HG03103 (cell line): ENCODE data around the gene BZW2.
A peak's percentile ranks its signal among the peaks of the same experiment; 100 is the strongest.

Experiments
- ATAC-seq: cut with Tn5 transposase; IDR thresholded peaks from one replicate; pipeline ENCODE4 v1.9.1; 2021; ENCODE audit warnings: low read depth; ENCODE audit not compliant: unreplicated experiment

Gene BZW2

GRCh38 chr7:16645593-16646471 is at the start of gene BZW2, which contains the start of gene ANKMY2:
BZW2 (plus strand) TSS chr7:16646181; CDS start chr7:16665444, 19,263 bp downstream.
ANKMY2 (minus strand) TSS chr7:16645754; CDS start chr7:16645573, 181 bp downstream.
- ATAC-seq, result peak; percentile 96

GRCh38 chr7:16598015-16598414 is 48.0 kb upstream of the BZW2 start:
- ATAC-seq, result no peak

- ATAC-seq, result no peak
Observed at GRCh38 chr7:16599860-16600259, 46.1 kb upstream of the BZW2 start.

- ATAC-seq, result no peak
Observed at GRCh38 chr7:16603633-16604032, 42.3 kb upstream of the BZW2 start.

GRCh38 chr7:16604054-16604453 is 41.9 kb upstream of the BZW2 start:
- no peak for ATAC-seq

- ATAC-seq, result no peak
Observed at GRCh38 chr7:16606704-16607103, 39.3 kb upstream of the BZW2 start.

- peak; percentile 78 for ATAC-seq
Observed at GRCh38 chr7:16609842-16610450, 36.0 kb upstream of the BZW2 start.

- no peak for ATAC-seq
Observed at GRCh38 chr7:16611711-16612110, 34.3 kb upstream of the BZW2 start.

- no peak for ATAC-seq
Observed at GRCh38 chr7:16615228-16615627, 30.8 kb upstream of the BZW2 start.

GRCh38 chr7:16616122-16616521 is 29.9 kb upstream of the BZW2 start:
- ATAC-seq, result no peak

- ATAC-seq, result no peak
Observed at GRCh38 chr7:16616542-16616941, 29.4 kb upstream of the BZW2 start.

- ATAC-seq, result peak; percentile 88
Observed at GRCh38 chr7:16619979-16620408, 26.0 kb upstream of the BZW2 start.

GRCh38 chr7:16626388-16626787 is 19.6 kb upstream of the BZW2 start:
- ATAC-seq, result no peak

GRCh38 chr7:16627236-16627635 is 18.7 kb upstream of the BZW2 start:
- ATAC-seq, result no peak

GRCh38 chr7:16630654-16631053 is 15.3 kb upstream of the BZW2 start:
- ATAC-seq, result no peak

GRCh38 chr7:16634271-16634738 is 11.7 kb upstream of the BZW2 start:
- no peak for ATAC-seq

- ATAC-seq, result no peak
Observed at GRCh38 chr7:16636555-16637101, 9.4 kb upstream of the BZW2 start.

- ATAC-seq, result no peak
Observed at GRCh38 chr7:16637379-16637778, 8.6 kb upstream of the BZW2 start.

GRCh38 chr7:16638282-16639280 is 7.4 kb upstream of the BZW2 start:
- no peak for ATAC-seq

- ATAC-seq, result no peak
Observed at GRCh38 chr7:16644157-16644556, 1.8 kb upstream of the BZW2 start.
